DND-41 (cell line): ENCODE results near the gene PTTG2.

ENCODE experiments used
- ATAC-seq: fragments of 200-7000 bp; cut with Tn5 transposase; 3 replicates; pipeline ENCODE4 v1.9.1; 2021; ENCODE audit warnings: low read depth; ENCODE audit not compliant: insufficient read depth
- DNase-seq: peaks from one replicate; pipeline ENCODE4 v3.0.0-alpha.2; 2020
- H2AFZ ChIP-seq: 2 replicates; pipeline ENCODE4 v1.6.0; 2012; ENCODE audit warnings: low read depth, low read length
- H3K27ac ChIP-seq: 2 replicates; pipeline ENCODE4 v1.5.1; 2012; ENCODE audit warnings: low read length, inconsistent platforms
- H3K27me3 ChIP-seq: fragments of 200-600 bp; sonication (generic); 2 replicates; pipeline ENCODE4 v1.6.0; 2012; ENCODE audit warnings: low read length, mild to moderate bottlenecking, inconsistent platforms; ENCODE audit not compliant: insufficient read depth, poor library complexity
- H3K36me3 ChIP-seq: 2 replicates; pipeline ENCODE4 v1.5.1; 2012; ENCODE audit warnings: low read length, inconsistent platforms; ENCODE audit not compliant: insufficient read depth
- H3K4me1 ChIP-seq: 2 replicates; pipeline ENCODE4 v1.5.1; 2012; ENCODE audit warnings: mild to moderate bottlenecking, low read length; ENCODE audit not compliant: insufficient read depth
- H3K4me2 ChIP-seq: 2 replicates; pipeline ENCODE4 v1.6.0; 2012; ENCODE audit warnings: mild to moderate bottlenecking, moderate library complexity, low read length, inconsistent platforms; ENCODE audit not compliant: insufficient read depth
- H3K4me3 ChIP-seq, 2 experiments: fragments of 200-600 bp in 1 of 2; shearing (Covaris generic) in 1 of 2; 2 replicates each; pipeline ENCODE4 v1.5.1; 2012 to 2016; ENCODE audit warnings: inconsistent platforms in 2 of 2, low read length in 2 of 2, mild to moderate bottlenecking in 2 of 2, low read depth in 1 of 2, moderate library complexity in 1 of 2
- H3K79me2 ChIP-seq: 2 replicates; pipeline ENCODE4 v1.6.0; 2012; ENCODE audit warnings: low read length, inconsistent platforms; ENCODE audit not compliant: insufficient read depth
- H3K9ac ChIP-seq: 2 replicates; pipeline ENCODE4 v1.6.0; 2012; ENCODE audit warnings: low read depth, mild to moderate bottlenecking, inconsistent platforms, low read length, moderate library complexity
- H3K9me3 ChIP-seq: 2 replicates; pipeline ENCODE4 v1.5.1; 2012; ENCODE audit warnings: low read length, moderate library complexity, mild to moderate bottlenecking, inconsistent platforms; ENCODE audit not compliant: insufficient read depth, severe bottlenecking
- H4K20me1 ChIP-seq: 2 replicates; pipeline ENCODE4 v1.6.0; 2012; ENCODE audit warnings: low read length; ENCODE audit not compliant: insufficient read depth
- EZH2 ChIP-seq: IDR thresholded peaks from 3 replicates; pipeline ENCODE4 v1.6.1; 2012; ENCODE audit warnings: borderline replicate concordance, low read depth, mild to moderate bottlenecking, moderate library complexity, low read length, inconsistent platforms; ENCODE audit not compliant: severe bottlenecking
- TF ChIP-seq, protein P1 (sequence below): IDR thresholded peaks from 2 replicates; pipeline ENCODE4 v1.5.1; 2012; ENCODE audit warnings: borderline replicate concordance, low read length, moderate library complexity, mild to moderate bottlenecking; ENCODE audit not compliant: poor library complexity, severe bottlenecking; ENCODE audit errors: extremely low read depth

Gene PTTG2

DNA sequence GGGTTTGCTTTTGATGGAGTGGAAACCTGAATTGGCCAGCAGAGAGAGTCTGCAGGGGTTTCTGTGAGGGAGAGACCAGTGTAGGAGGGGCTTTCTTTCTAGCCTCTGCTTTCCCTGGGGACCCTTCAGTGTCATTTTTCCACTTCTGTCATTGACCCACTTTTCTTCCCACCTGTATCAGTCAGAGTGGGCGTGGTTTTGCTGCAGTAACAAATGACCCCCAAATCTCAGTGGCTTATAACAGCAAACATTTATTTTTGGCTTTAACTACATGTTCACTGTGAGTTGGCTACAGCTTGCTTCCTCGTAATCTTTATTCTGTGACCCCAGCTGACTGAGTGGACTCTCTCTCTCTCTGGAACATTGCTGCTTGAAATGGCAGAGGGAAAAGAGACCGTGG lies 25.6 kb upstream of the PTTG2 start:
- H3K4me3 ChIP-seq: no peak overlapping the region
- H3K9ac ChIP-seq: no peak overlapping the region
- TF ChIP-seq, protein P1, sequence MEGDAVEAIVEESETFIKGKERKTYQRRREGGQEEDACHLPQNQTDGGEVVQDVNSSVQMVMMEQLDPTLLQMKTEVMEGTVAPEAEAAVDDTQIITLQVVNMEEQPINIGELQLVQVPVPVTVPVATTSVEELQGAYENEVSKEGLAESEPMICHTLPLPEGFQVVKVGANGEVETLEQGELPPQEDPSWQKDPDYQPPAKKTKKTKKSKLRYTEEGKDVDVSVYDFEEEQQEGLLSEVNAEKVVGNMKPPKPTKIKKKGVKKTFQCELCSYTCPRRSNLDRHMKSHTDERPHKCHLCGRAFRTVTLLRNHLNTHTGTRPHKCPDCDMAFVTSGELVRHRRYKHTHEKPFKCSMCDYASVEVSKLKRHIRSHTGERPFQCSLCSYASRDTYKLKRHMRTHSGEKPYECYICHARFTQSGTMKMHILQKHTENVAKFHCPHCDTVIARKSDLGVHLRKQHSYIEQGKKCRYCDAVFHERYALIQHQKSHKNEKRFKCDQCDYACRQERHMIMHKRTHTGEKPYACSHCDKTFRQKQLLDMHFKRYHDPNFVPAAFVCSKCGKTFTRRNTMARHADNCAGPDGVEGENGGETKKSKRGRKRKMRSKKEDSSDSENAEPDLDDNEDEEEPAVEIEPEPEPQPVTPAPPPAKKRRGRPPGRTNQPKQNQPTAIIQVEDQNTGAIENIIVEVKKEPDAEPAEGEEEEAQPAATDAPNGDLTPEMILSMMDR: no peak
- TF ChIP-seq EZH2: no peak
- H2AFZ ChIP-seq: no peak overlapping the region
- no peaks in the 10 kb centered on the region for H4K20me1 ChIP-seq
- ATAC-seq: no peak
- no peak for DNase-seq
- H3K79me2 ChIP-seq: 0 out of 2 replicates have a peak, but pooled peaks cover 4% of the 10 kb centered on the region
- H3K27me3 ChIP-seq: no peaks in the 10 kb centered on the region
- H3K9me3 ChIP-seq: peaks cover 3% of the 10 kb centered on the region
- H3K4me1 ChIP-seq: no peaks in the 10 kb centered on the region
- H3K4me2 ChIP-seq: no peak overlapping the region
- no peaks in the 10 kb centered on the region for H3K36me3 ChIP-seq
- H3K27ac ChIP-seq: no peak overlapping the region

DNA sequence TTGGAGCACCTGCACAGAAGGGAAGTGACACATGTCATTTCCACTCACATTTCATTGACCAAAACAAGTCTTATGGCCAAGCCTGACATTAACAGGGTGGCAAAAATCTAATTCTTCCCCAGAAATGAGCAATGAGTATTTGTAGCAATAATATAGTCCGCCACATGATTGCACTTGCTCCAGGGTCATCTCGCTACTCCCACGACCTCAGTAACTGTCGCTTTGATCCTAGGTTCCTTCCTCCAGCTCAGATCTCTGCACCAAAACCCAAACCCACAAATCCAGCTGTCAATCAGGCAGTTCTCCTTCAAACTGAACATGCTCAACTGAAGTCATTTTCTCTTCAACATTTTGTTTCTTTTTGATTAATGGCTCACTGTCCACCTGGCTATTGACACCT lies 25.2 kb upstream of the PTTG2 start:
- ATAC-seq (0 out of 3 replicates have a peak, but pooled peaks have one; percentile 39), DNase-seq (no peak)
- Histone ChIP-seq H3K27me3 (no peaks in the 10 kb centered on the region), H4K20me1 (no peaks in the 10 kb centered on the region), H3K4me2 (no peak overlapping the region), H2AFZ (no peak overlapping the region), H3K27ac (no peak overlapping the region), H3K36me3 (no peaks in the 10 kb centered on the region), H3K9me3 (peaks cover 3% of the 10 kb centered on the region), H3K4me3 (no peak overlapping the region), H3K9ac (no peak overlapping the region), H3K79me2 (0 out of 2 replicates have a peak, but pooled peaks cover 4% of the 10 kb centered on the region), H3K4me1 (no peaks in the 10 kb centered on the region)
- TF ChIP-seq, protein P1: no peak
- TF ChIP-seq EZH2: no peak

DNA sequence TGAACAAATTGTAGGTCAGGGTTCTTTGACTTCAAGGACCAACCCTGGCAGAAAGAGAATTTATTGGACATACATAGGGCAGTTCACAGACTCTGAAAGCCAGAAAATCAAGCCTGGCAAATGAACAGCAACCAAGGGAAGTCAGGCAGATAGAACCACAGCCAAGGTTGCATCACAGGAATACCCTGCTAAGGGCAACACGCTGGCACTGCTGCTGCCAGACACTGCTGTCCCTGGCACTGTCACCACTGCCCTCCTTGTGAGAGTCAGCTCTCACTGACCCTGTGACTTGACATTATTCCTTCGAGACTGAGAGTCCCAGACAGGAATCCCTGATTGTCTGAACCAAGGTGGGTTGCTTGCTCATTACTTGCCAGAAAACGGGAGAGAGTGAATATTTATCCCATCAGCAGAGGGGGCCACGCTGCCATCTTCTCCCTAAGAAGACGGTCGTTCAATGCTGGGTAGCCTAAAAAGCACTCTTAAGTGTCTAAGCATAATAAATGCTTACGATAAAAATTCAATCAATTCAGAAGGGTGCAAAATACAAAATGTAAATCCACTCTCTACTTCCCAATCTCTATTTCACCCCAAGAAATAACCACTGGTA lies 23.2 kb upstream of the PTTG2 start:
- no peaks in the 10 kb centered on the region for H4K20me1 ChIP-seq
- H3K27me3 ChIP-seq: no peaks in the 10 kb centered on the region
- H3K4me2 ChIP-seq: no peak overlapping the region
- H3K79me2 ChIP-seq: 0 out of 2 replicates have a peak, but pooled peaks cover 4% of the 10 kb centered on the region
- no peak overlapping the region for H3K4me3 ChIP-seq
- ATAC-seq (no peak), DNase-seq (no peak)
- H3K9me3 ChIP-seq: peaks cover 3% of the 10 kb centered on the region
- no peaks in the 10 kb centered on the region for H3K36me3 ChIP-seq
- no peak overlapping the region for H3K9ac ChIP-seq
- H3K4me1 ChIP-seq: no peaks in the 10 kb centered on the region
- no peak overlapping the region for H2AFZ ChIP-seq
- H3K27ac ChIP-seq: no peak overlapping the region
- TF ChIP-seq, protein P1: no peak
- TF ChIP-seq EZH2: no peak

DNA sequence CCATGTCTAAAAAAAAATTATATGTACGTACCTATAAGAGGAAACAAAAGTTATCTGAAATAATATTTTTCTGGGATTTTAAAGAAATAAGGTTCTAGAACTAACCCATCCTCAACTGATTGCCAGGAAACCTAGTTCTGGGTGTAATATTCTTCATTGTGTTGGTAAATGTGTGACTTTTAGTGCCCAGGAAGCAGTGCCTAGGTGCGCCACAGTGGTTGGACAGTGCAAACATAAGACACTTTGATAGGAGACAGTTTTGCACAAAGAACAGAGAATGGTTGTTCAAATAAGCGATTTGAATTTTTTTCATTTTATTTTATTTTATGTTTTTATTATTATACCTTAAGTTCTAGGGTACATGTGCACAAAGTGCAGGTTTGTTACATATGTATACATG lies 22.0 kb upstream of the PTTG2 start:
- Histone ChIP-seq H3K4me2 (no peak overlapping the region), H3K4me3 (no peak overlapping the region), H4K20me1 (no peaks in the 10 kb centered on the region), H3K27ac (no peak overlapping the region), H3K4me1 (no peaks in the 10 kb centered on the region), H3K9me3 (peaks cover 3% of the 10 kb centered on the region), H3K9ac (no peak overlapping the region), H3K27me3 (no peaks in the 10 kb centered on the region), H3K79me2 (0 out of 2 replicates have a peak, but pooled peaks cover 4% of the 10 kb centered on the region), H2AFZ (no peak overlapping the region), H3K36me3 (no peaks in the 10 kb centered on the region)
- DNase-seq (no peak), ATAC-seq (no peak)
- no peak for TF ChIP-seq EZH2
- TF ChIP-seq, protein P1: no peak
